Measurements from ENCODE around the gene CDS1.
A peak's percentile ranks its signal among the peaks of the same experiment; 100 is the strongest.

DNA sequence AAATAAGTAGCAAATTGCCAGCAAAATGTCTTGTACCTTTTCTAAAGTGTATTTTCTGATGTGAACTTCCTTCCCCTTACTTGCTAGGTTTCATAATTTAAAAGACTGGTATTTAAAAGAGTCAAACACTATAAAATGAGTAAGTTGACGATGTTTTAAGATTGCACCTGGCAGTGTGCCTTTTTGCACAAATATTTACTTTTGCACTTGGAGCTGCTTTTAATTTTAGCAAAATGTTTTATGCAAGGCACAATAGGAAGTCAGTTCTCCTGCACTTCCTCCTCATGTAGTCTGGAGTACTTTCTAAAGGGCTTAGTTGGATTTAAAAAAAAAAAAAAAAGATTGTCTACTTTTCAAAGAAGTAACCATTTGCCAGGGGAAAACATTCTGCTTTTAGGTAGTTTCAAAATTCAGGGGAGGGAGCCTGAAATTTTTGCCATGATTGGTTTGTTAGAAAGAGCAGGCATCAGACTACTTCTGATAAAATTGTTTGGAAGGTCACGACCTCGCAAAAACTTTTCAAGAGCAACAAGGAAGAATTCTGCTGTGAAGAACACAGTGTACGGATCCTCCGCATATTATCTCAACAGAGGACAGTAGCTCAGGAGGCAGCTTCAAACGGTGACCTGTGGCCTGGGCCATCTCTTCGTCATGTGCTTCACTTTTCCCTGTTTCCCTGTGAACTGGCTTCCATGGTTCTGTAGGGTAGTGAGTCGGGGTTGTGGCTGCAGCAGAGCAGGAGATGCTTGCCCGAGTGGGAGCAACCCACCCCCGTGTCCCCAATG, 66.1 kb downstream of the CDS1 start:
- no peak for TF ChIP-seq CTCF (IDR thresholded peaks at IDR 0.05)
- peak; percentile 41 for TF ChIP-seq POLR2AphosphoS5 (IDR thresholded peaks at IDR 0.05)
- TF ChIP-seq POLR2A (IDR thresholded peaks at IDR 0.05), result no peak

All from prostate gland (tissue), 2 donors.